GM18517 (cell line): Measurements from ENCODE around the gene PITPNC1.
"Not testable (repeated sequence)": the region's sequence is repeated elsewhere in the genome, so short reads cannot be mapped to it uniquely, and the experiment has no call there.

Experiments
- ATAC-seq: cut with Tn5 transposase; IDR thresholded peaks from one replicate; pipeline ENCODE4 v1.9.1; 2021; ENCODE audit warnings: mild to moderate bottlenecking, moderate library complexity; ENCODE audit not compliant: unreplicated experiment

Gene PITPNC1

GRCh38 chr17:67672592-67673335 is 295.7 kb downstream of the PITPNC1 start:
- no peak for ATAC-seq

GRCh38 chr17:67675481-67675880 is 298.4 kb downstream of the PITPNC1 start:
- no peak for ATAC-seq

- no peak for ATAC-seq
Observed at GRCh38 chr17:67676305-67676704, 299.2 kb downstream of the PITPNC1 start.

GRCh38 chr17:67678414-67678813 is 301.3 kb downstream of the PITPNC1 start:
- no peak for ATAC-seq

- no peak for ATAC-seq
Observed at GRCh38 chr17:67679225-67679624, 302.1 kb downstream of the PITPNC1 start.

GRCh38 chr17:67679721-67680120 is 302.6 kb downstream of the PITPNC1 start:
- no peak for ATAC-seq

GRCh38 chr17:67680445-67681224 is 303.6 kb downstream of the PITPNC1 start:
- no peak for ATAC-seq

GRCh38 chr17:67682196-67682595 is 305.1 kb downstream of the PITPNC1 start:
- ATAC-seq = no peak

GRCh38 chr17:67685351-67685750 is 308.3 kb downstream of the PITPNC1 start:
- no peak for ATAC-seq

GRCh38 chr17:67686241-67686640 is 309.2 kb downstream of the PITPNC1 start:
- no peak for ATAC-seq

GRCh38 chr17:67687511-67687910 is 310.4 kb downstream of the PITPNC1 start:
- ATAC-seq = no peak

GRCh38 chr17:67689534-67690177 is 312.6 kb downstream of the PITPNC1 start:
- no peak for ATAC-seq

GRCh38 chr17:67693811-67694210 is 316.7 kb downstream of the PITPNC1 start:
- ATAC-seq = no peak

GRCh38 chr17:67696347-67696746 is 319.3 kb downstream of the PITPNC1 start:
- ATAC-seq = no peak

- ATAC-seq = no peak
Observed at GRCh38 chr17:67696853-67697498, 319.9 kb downstream of the PITPNC1 start.

- ATAC-seq = no peak
Observed at GRCh38 chr17:67700037-67700724, 323.1 kb downstream of the PITPNC1 start.

- no peak for ATAC-seq
Observed at GRCh38 chr17:67700725-67701119, 323.6 kb downstream of the PITPNC1 start.

- not testable (repeated sequence) for ATAC-seq
Observed at GRCh38 chr17:67702861-67703260, 325.8 kb downstream of the PITPNC1 start.

- ATAC-seq = no peak
Observed at GRCh38 chr17:67707442-67707841, 330.4 kb downstream of the PITPNC1 start.

GRCh38 chr17:67708378-67708777 is 331.3 kb downstream of the PITPNC1 start:
- no peak for ATAC-seq

GRCh38 chr17:67711916-67712315 is 334.8 kb downstream of the PITPNC1 start:
- ATAC-seq = no peak
